Stimulated activated effector memory CD8-positive, alpha-beta T cell treated with anti-CD3 and anti-CD28 coated beads, Interleukin-12 subunit alpha, Interleukin-12 subunit beta, amount 100 ng/mL, for 72 hours (primary cell): ENCODE results near the gene ADCY2.

Experiments used
- ATAC-seq: fragments of 150-1000 bp; cut with Tn5 transposase; 2 replicates; pipeline ENCODE4 v1.10.0; 2021
- DNase-seq, 2 donors: peaks; one replicate each; pipeline ENCODE4 v3.0.0; 2021 to 2022; ENCODE audit warnings: low spot score in 2 of 2
- H3K27ac Mint-ChIP-seq: one replicate; pipeline ENCODE4 v1.8.0; 2022; ENCODE audit warnings: mild to moderate bottlenecking, mixed read lengths
- H3K36me3 Mint-ChIP-seq: one replicate; pipeline ENCODE4 v1.8.0; 2022; ENCODE audit warnings: mild to moderate bottlenecking, mixed read lengths
- H3K4me1 Mint-ChIP-seq: one replicate; pipeline ENCODE4 v1.8.0; 2022; ENCODE audit warnings: mixed read lengths
- H3K4me3 Mint-ChIP-seq: one replicate; pipeline ENCODE4 v1.8.0; 2022; ENCODE audit warnings: mild to moderate bottlenecking, mixed read lengths
- H3K9me3 Mint-ChIP-seq: one replicate; pipeline ENCODE4 v1.8.0; 2022; ENCODE audit warnings: mixed read lengths

ADCY2 gene

DNA sequence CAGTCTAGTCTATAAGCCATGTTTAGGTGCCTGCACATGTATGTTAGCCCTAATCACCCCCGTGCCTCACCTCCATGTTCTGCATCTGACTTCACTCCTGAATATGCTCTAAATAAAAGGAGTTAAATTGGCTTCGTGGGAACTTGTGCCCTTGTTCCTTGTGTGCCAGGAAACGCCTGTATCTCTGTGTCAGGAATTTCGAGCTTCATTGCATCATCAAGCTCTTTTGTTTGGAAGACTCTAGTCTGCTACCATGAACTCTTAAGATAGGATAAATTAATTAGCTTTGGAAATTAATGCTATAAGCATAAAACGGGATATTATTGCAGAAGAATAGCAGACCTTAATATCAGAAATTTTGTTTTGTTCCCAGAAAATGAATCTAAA, 99.2 kb downstream of the ADCY2 start:
- DNase-seq (no peak), ATAC-seq (no peak)
- Mint-ChIP-seq H3K9me3 (peaks cover 3% of the 10 kb centered on the region), H3K36me3 (no peaks in the 10 kb centered on the region), H3K4me3 (no peak overlapping the region), H3K27ac (no peak overlapping the region), H3K4me1 (no peaks in the 10 kb centered on the region)

DNA sequence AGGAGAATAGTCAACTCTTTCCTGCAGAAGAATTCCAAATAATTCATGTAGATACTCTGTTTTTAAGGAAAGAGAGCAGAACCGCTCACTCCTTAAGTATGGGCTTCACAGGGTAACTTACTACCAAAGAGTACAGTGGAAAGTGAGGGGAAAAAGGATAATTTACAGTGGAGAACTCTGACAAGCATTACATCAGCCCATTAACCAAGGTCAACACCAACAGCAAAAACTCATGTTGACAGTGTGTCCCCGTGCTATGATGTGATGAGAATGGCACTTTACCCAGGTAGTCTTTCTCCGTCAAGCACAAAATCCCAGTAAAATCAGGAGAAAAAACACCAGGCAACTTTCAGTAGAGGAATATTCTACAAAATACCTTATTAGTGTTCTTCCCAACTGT, 104.3 kb downstream of the ADCY2 start:
- Mint-ChIP-seq H3K4me1 (no peaks in the 10 kb centered on the region), H3K36me3 (no peaks in the 10 kb centered on the region), H3K9me3 (peaks cover 10% of the 10 kb centered on the region), H3K4me3 (no peak overlapping the region), H3K27ac (no peak overlapping the region)
- DNase-seq (no peak), ATAC-seq (no peak)

DNA sequence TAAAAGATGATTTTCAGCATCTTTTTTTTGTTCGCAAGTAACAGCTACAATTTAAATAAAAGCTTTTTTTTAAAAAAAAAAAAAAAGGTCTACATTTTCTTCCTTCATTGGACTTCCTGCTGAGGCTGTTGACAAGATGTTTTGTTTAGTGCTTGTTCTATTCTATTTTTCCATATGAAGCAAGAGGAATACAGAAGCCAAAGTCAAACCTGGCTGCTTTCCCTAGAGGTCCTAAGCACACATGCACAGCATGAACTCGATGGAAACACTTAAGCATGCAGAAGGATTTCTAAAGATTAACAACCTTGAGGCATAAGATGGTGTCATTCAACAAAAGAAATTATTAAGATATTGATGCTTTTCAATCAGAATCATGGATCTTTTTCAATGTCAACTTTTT, 105.1 kb downstream of the ADCY2 start:
- no peak for ATAC-seq
- DNase-seq, result no peak
- Mint-ChIP-seq H3K4me1 (no peaks in the 10 kb centered on the region), H3K36me3 (no peaks in the 10 kb centered on the region), H3K4me3 (no peak overlapping the region), H3K27ac (no peak overlapping the region), H3K9me3 (peaks cover 11% of the 10 kb centered on the region)

DNA sequence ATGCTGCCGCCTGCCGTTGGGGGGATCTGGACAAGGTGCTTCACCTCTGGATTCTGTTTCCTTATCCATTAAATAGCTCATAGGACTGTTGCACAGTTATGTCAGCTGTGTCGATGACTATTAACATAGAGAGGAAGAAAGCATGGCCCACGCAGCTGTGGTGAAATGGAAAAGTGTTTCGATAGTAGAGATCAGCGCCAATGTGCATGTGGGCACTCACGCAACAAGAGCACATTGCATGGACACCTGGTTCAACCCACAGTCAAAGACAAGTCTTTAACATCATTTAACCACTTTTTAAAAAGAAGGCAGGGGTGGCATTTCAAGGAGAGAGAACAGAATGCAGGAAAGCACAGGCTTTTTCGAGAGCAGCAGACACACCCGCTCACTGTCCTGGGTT, 107.6 kb downstream of the ADCY2 start:
- no peak for ATAC-seq
- no peak overlapping the region for H3K27ac Mint-ChIP-seq
- no peak for DNase-seq
- peaks cover 8% of the 10 kb centered on the region for H3K9me3 Mint-ChIP-seq
- H3K36me3 Mint-ChIP-seq, result no peaks in the 10 kb centered on the region
- no peaks in the 10 kb centered on the region for H3K4me1 Mint-ChIP-seq
- H3K4me3 Mint-ChIP-seq, result no peak overlapping the region

DNA sequence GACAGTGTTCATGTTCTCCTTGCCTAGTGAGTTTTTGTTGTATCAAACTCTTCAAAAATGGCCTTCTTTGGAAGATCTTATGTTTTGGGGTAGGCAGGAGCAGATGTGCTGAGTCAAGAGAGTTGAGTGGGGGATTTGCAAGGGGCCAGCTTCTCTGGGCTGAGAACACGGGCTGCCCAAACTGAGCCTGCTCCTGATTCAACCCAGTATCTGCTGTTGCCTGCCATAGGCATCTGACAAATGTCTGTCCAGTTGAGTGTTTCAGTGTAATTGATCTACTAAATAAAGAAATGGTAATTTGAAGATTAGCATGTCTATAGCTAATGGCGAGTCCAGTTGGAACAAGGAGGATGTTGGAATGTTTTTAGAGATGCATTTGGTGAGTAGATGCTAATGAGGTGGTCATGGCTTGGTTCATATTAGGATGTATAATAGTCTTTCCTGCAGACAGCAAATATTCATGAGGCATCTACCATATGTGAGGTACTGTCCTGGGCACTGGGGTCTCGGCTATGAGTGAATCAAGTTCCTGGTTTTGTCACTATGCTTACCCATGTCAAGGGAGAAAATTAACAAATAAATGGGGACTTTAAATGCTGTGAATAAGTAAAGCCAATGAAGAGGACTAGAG, 119.5 kb downstream of the ADCY2 start:
- Mint-ChIP-seq H3K4me1 (peaks cover 2% of the 10 kb centered on the region), H3K27ac (no peak overlapping the region), H3K36me3 (no peaks in the 10 kb centered on the region), H3K9me3 (peaks cover 3% of the 10 kb centered on the region), H3K4me3 (no peak overlapping the region)
- ATAC-seq, result no peak
- no peak for DNase-seq

DNA sequence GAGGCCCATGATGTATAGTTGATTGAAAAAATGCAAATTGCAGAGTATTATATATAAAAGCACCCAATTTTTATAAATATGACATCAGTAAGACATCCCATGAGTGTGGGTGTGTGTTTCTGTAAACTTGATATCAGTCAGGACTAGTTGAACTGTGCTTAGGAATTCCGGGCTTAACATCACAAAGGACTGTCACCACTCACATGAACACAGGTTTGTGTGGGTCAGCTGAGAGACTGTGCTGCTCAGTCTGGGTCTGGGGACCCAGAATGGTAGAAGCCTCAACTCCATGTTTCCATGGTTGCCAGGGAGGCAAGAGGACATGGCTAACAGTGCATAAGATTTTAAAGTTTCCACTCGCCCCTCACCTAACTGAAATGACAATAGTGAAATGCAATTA, 120.3 kb downstream of the ADCY2 start:
- Mint-ChIP-seq H3K36me3 (no peaks in the 10 kb centered on the region), H3K4me1 (peaks cover 6% of the 10 kb centered on the region), H3K4me3 (no peak overlapping the region), H3K9me3 (peaks cover 5% of the 10 kb centered on the region), H3K27ac (no peak overlapping the region)
- DNase-seq (no peak), ATAC-seq (no peak)

DNA sequence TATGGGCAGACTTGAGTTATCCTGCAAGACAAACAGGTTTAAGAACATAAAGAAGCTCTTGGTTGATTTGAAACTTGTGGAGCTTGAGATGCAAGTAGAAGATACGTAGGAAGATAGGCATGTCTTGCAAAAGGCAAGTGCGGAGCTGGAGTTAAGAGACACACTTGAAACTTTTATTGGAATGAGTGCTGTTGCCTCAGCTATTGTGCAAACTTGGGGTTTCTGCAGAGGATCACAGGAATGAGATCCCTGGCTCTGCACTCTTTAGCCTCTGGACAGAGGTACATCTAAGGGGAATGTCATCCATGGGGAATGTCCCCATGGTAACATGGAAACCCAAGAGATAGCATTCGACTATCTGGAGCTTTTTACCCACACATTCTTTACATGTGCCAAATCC, 121.1 kb downstream of the ADCY2 start:
- Mint-ChIP-seq H3K4me1 (peaks cover 6% of the 10 kb centered on the region), H3K9me3 (peaks cover 5% of the 10 kb centered on the region), H3K27ac (no peak overlapping the region), H3K36me3 (no peaks in the 10 kb centered on the region), H3K4me3 (no peak overlapping the region)
- ATAC-seq (no peak), DNase-seq (no peak)

DNA sequence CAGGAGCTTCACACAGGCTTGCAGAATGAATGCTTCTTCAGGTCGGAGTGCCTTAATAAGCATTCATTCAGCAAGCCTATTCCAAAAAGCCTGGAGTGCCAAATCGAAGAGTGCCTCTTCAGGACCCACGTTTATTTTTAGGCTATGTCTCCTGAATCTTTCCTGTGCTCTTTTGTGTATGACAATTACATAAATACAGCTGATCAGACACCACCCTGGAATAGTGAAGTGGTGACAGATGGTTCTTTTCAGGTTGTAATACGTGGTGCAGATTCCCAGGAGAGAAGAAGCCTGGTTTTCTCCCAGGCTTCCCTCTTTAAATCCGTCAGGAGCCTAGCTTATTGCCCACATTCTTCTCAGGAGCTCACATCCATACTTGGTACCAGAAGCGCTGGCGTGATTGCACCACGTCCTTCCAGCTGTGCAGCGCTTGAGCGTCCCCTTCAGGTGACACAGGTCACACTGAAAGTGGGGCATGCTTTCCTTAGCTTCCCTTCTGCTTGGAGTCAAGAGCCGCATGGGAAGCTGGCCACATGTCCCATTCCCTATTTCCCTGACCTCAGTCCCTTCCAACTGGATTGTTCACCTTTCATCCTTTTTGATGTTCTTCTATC, 123.1 kb downstream of the ADCY2 start:
- peaks cover 5% of the 10 kb centered on the region for H3K9me3 Mint-ChIP-seq
- no peak for ATAC-seq
- no peaks in the 10 kb centered on the region for H3K36me3 Mint-ChIP-seq
- DNase-seq, result no peak
- no peak overlapping the region for H3K27ac Mint-ChIP-seq
- H3K4me1 Mint-ChIP-seq, result peaks cover 6% of the 10 kb centered on the region
- no peak overlapping the region for H3K4me3 Mint-ChIP-seq

DNA sequence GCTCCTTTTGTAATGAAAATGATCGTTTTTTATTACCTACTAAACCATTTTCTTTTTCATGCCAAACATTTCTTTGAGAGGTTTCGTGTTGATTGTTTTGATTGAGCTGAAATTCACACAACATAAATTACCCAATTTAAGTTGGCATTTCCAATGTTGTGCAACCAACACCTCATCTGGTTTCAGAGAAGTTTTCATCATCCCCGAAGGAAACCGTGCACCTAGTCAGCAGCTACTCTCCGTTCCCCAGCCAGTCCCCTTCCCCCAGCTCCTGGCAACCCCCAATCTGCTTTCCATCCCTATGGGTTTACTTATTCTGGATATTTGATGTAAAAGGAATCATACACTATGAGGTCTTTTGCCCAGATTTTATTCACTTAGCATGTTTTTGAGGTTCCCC, 123.6 kb downstream of the ADCY2 start:
- H3K4me1 Mint-ChIP-seq, result peaks cover 6% of the 10 kb centered on the region
- H3K36me3 Mint-ChIP-seq, result no peaks in the 10 kb centered on the region
- H3K27ac Mint-ChIP-seq, result no peak overlapping the region
- ATAC-seq (no peak), DNase-seq (no peak)
- no peak overlapping the region for H3K4me3 Mint-ChIP-seq
- peaks cover 5% of the 10 kb centered on the region for H3K9me3 Mint-ChIP-seq

DNA sequence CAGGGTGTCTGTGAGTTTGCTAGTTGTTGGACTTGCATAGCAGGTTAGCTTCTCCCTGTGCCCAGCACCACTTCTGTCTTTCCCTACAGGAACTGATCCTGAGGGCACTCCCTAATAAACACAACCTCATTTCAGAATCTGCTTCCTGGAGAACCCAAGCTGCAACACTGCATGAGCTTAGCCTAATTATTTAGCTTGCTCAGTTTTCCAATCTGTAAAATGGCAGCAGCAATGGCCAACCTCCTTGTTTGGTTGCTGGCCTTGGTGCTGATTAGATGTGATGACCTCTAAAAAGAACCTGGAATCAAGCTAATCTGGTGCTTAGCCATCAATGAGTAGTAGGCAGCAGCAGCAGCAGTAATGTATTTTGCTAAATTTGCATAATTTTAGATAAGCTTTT, 133.9 kb downstream of the ADCY2 start:
- H3K36me3 Mint-ChIP-seq, result no peaks in the 10 kb centered on the region
- ATAC-seq (no peak), DNase-seq (no peak)
- H3K27ac Mint-ChIP-seq, result no peak overlapping the region
- no peak overlapping the region for H3K4me3 Mint-ChIP-seq
- H3K4me1 Mint-ChIP-seq, result no peaks in the 10 kb centered on the region
- H3K9me3 Mint-ChIP-seq, result peaks cover 2% of the 10 kb centered on the region

DNA sequence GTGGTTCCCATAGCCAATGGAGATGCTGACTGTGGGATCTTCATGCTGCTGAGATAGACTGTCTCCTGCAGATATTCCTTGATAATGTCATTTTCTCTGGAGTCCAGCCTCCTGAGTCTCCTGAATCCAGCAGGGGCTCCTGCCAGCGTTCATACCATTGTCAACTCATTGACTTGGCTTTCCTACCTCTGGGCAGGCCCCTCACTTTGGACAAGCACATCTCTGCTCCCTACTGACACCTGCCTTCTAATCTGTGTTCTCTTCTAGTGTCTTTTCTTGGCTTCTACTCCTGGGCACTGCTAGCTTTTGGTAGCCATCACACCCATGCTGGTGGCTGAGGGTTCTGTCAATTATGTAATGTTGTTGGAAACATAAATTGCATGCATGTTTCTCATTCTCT, 138.0 kb downstream of the ADCY2 start:
- DNase-seq, result no peak
- H3K4me1 Mint-ChIP-seq, result no peaks in the 10 kb centered on the region
- no peak for ATAC-seq
- no peaks in the 10 kb centered on the region for H3K36me3 Mint-ChIP-seq
- peaks cover 10% of the 10 kb centered on the region for H3K9me3 Mint-ChIP-seq
- H3K4me3 Mint-ChIP-seq, result no peak overlapping the region
- H3K27ac Mint-ChIP-seq, result no peak overlapping the region

DNA sequence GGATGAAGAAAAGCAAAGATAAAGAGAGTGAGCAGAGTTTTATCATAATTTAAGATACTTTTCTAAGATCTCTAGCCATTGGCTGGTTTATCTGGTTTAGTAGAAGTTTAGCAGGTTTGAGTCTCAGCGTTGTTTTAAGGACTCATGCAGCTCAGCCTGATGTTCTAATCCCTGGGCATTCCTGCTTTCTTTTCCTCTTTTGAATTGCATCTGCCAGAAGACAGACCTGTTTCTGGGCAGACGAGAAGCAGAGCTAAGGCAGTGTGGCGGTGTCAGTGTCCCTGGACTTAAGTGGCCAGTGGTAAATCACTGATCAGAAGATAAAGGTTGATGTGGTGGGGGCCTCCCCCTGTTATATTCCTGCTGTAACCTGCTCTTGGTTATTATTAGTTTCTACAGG, 138.6 kb downstream of the ADCY2 start:
- no peaks in the 10 kb centered on the region for H3K36me3 Mint-ChIP-seq
- no peak overlapping the region for H3K27ac Mint-ChIP-seq
- H3K9me3 Mint-ChIP-seq, result peaks cover 10% of the 10 kb centered on the region
- no peaks in the 10 kb centered on the region for H3K4me1 Mint-ChIP-seq
- ATAC-seq, result no peak
- H3K4me3 Mint-ChIP-seq, result no peak overlapping the region
- DNase-seq, result no peak

DNA sequence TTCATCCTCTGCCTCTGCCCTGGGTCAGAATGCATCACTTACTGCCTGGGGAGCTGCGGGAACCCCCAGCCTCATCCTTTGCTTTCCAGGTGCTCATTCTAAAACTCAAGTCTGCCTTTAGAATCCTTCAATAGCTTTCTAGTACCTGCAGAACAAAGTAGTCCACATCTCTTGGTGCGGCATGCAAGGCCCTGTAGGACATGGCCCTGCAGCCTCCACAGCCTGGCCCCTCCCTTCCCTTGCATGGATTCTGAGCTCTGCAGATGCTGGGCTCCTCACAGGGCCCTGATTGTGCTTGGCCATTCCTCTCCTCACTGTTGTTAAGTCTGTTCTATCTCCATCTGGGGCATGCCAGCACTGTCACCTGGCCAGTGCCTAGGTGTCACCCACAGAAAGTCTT, 141.6 kb downstream of the ADCY2 start:
- H3K27ac Mint-ChIP-seq, result no peak overlapping the region
- ATAC-seq (no peak), DNase-seq (no peak)
- H3K9me3 Mint-ChIP-seq, result peaks cover 8% of the 10 kb centered on the region
- H3K4me3 Mint-ChIP-seq, result no peak overlapping the region
- no peaks in the 10 kb centered on the region for H3K36me3 Mint-ChIP-seq
- no peaks in the 10 kb centered on the region for H3K4me1 Mint-ChIP-seq

DNA sequence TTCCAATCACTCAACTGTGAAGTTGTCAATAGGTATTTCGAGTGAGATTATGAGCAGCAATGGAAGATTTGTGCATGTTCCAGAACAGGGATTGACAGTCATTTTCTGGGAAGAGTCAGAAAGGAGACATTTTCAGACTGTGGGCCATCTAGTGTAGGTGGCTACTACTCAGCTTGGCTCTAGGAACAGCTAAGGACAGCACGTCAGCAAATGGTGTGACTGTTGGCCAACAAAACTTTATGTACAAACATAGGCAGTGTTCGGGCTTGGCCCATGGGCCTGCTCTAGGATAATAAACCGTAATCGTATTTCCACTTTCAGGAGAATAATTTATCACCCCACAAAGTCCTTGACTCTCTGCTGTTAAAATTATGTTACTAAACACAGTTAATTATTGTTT, 143.6 kb downstream of the ADCY2 start:
- DNase-seq (no peak), ATAC-seq (no peak)
- Mint-ChIP-seq H3K27ac (no peak overlapping the region), H3K4me3 (no peak overlapping the region), H3K9me3 (peaks cover 11% of the 10 kb centered on the region), H3K4me1 (no peaks in the 10 kb centered on the region), H3K36me3 (no peaks in the 10 kb centered on the region)

DNA sequence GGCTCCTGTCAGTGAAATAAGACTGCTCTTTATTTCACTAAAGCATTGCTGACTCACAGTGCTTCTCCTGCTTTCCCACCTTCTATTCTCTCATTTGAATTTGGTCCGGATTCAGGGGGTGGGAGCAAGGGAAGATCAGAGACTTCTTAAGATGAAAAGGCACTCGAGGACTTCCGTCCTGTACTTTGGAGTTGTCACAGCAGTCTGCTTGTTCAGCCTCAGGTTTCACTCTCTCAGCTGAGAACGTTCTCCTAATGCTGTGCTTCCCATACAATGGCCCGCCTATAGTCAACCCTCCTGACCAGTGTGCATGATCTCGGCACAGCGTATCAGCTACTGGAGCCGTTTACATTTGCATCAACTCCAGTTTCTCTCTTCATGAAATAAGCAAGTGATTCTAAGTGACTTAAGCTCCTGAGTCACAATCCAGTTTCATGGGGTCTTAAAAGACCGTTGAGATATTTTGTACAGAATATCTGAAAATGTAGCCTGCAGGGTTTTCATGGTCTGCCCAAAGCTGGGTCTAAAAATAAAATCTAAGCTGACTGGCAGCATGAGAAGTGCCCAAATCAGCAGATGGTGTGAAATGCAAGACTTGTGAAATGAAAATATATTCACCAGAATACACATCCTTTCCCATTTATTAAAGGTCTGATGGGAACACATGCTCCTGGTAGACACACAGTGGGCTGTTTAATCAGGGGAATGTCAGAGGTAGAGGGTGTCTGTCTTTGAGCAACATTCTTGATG, 145.0 kb downstream of the ADCY2 start:
- DNase-seq (no peak), ATAC-seq (no peak)
- no peaks in the 10 kb centered on the region for H3K4me1 Mint-ChIP-seq
- H3K36me3 Mint-ChIP-seq, result no peaks in the 10 kb centered on the region
- no peak overlapping the region for H3K27ac Mint-ChIP-seq
- H3K4me3 Mint-ChIP-seq, result no peak overlapping the region
- H3K9me3 Mint-ChIP-seq, result peaks cover 11% of the 10 kb centered on the region

DNA sequence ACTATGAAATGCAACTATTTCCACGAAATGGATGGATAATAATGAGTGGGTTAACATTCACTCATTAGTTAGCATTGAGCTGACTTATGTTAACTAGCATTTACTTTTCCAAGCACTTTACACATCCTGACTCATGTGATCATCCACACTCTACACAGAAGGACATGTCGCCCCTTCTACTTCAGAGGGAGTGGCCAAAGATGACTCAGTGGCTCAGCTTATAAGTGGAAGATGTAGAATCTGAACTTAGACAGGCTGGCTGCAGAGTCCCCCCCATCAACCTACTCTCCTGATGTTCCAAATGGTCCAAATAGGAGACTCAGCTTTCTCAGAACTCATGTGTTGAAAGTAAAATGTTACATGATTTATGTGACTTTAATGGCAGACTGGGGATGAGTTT, 146.0 kb downstream of the ADCY2 start:
- no peak for ATAC-seq
- Mint-ChIP-seq H3K36me3 (no peaks in the 10 kb centered on the region), H3K27ac (no peak overlapping the region), H3K9me3 (peaks cover 11% of the 10 kb centered on the region), H3K4me3 (no peak overlapping the region), H3K4me1 (no peaks in the 10 kb centered on the region)
- no peak for DNase-seq
